ENCODE data around the gene ZNF784.

- TF ChIP-seq POLR2AphosphoS5 (IDR thresholded peaks at IDR 0.05) (no peak), EP300 (IDR thresholded peaks at IDR 0.05) (no peak), CTCF (IDR thresholded peaks at IDR 0.05) (no peak), POLR2A (IDR thresholded peaks at IDR 0.05) (no peak)
These were observed 5.9 kb downstream of the ZNF784 start for GRCh38 chr19:55618426-55618825.
